Spleen (tissue), 13 donors: ENCODE measurements around the gene TERC. TPM values are rescaled to one million over a fixed set of nuclear protein-coding genes. Genes with fewer than 3 reads are reported as not detected.

Experiments used
- DNase-seq: peaks from one replicate; pipeline ENCODE4 v3.0.0-alpha.2; 2020
- H3K27ac ChIP-seq, 8 donors: fragments of 200-600 bp; sonication (generic) in 7 of 8; 1 replicate in 4 of 8; 2 replicates in 4 of 8; pipeline versions ENCODE4 v1.5.0 to v1.8.0; 2016 to 2021; ENCODE audit warnings: inconsistent platforms in 4 of 8, mild to moderate bottlenecking in 4 of 8, moderate library complexity in 1 of 8
- H3K27me3 ChIP-seq, 7 donors: fragments of 200-600 bp; sonication (generic) in 6 of 7; replicated peaks in 1 of 7; 1 replicate in 4 of 7; 2 replicates in 3 of 7; pipeline versions ENCODE4 v1.5.0 to v1.8.0; 2016 to 2021; ENCODE audit warnings: inconsistent platforms in 3 of 7, mild to moderate bottlenecking in 1 of 7
- H3K36me3 ChIP-seq, 6 donors: fragments of 200-600 bp; sonication (generic) in 5 of 6; 1 replicate in 4 of 6; 2 replicates in 2 of 6; pipeline versions ENCODE4 v1.5.0 to v1.8.0; 2016 to 2021; ENCODE audit warnings: inconsistent platforms in 2 of 6
- H3K4me1 ChIP-seq, 6 donors: fragments of 200-600 bp; sonication (generic) in 5 of 6; 1 replicate in 3 of 6; 2 replicates in 3 of 6; pipeline versions ENCODE4 v1.5.0 to v1.8.0; 2016 to 2021; ENCODE audit warnings: inconsistent platforms in 3 of 6
- H3K4me3 ChIP-seq, 8 donors: fragments of 200-600 bp; sonication (generic) in 7 of 8; 1 replicate in 4 of 8; 2 replicates in 4 of 8; pipeline versions ENCODE4 v1.5.0 to v1.8.0; 2016 to 2021; ENCODE audit warnings: inconsistent platforms in 4 of 8, mild to moderate bottlenecking in 4 of 8, moderate library complexity in 2 of 8
- H3K9me3 ChIP-seq, 8 donors: fragments of 200-600 bp; sonication (generic) in 7 of 8; 1 replicate in 4 of 8; 2 replicates in 4 of 8; pipeline versions ENCODE4 v1.5.0 to v1.8.0; 2016 to 2021; ENCODE audit warnings: inconsistent platforms in 4 of 8
- CTCF ChIP-seq, 11 experiments: fragments of 200-600 bp in 7 of 11; fragments of 450-650 bp in 4 of 11; sonication (generic) in 4 of 11; IDR thresholded peaks in 8 of 11; conservative IDR thresholded peaks in 3 of 11; 1 replicate in 7 of 11; 2 replicates in 4 of 11; pipeline versions ENCODE4 v1.4.0 to v1.8.0; 2016 to 2021; ENCODE audit warnings: antibody characterized with exemption in 11 of 11, inconsistent platforms in 4 of 11, mild to moderate bottlenecking in 1 of 11
- POLR2A ChIP-seq, 3 donors: fragments of 450-650 bp; IDR thresholded peaks; one replicate each; pipeline ENCODE4 v1.5.1; 2017; ENCODE audit warnings: antibody characterized with exemption in 3 of 3, mild to moderate bottlenecking in 1 of 3
- POLR2AphosphoS5 ChIP-seq, 3 donors: sonication (generic); formaldehyde crosslinking; IDR thresholded peaks; one replicate each; pipeline ENCODE4 v1.5.1; 2017; ENCODE audit warnings: antibody characterized with exemption in 3 of 3
- WGBS, 5 donors: extraction: QIAGEN DNeasy Blood & Tissue Kit in 3 of 5; methylation state at CpG; one replicate each; pipeline versions ENCODE4 v1.1.5 to v1.1.7; 2013 to 2018; 5-methylcytosine and 5-hydroxymethylcytosine counted together
- intact Hi-C: fragments of 100-400 bp; cut with DNase I; formaldehyde crosslinking; loops from one replicate; pipeline ENCODE4 v1.15.0; 2023; ENCODE audit warnings: low total_unique reads
- long read RNA-seq, 2 donors: transcript quantifications; one replicate each; lab custom pipeline, GENCODE V29; 2026
- polyA plus RNA-seq, 3 donors: library from polyadenylated mRNA; stranded (reverse); fragments of 200-250 nt; gene quantifications; one replicate each; pipeline ENCODE4 v1.2.1, GENCODE V29; 2013
- total RNA-seq, 7 donors: library from RNA; depleted of rRNA in 3 of 7; stranded (reverse); fragments of >200 nt in 3 of 7; fragmentation: NEBNext Ultra II Directional in 4 of 7; extraction: Animal tissue kit (Norgen Biotek cat#: 25700) in 4 of 7; gene quantifications; one replicate each; pipeline versions ENCODE4 v1.1.0 to v1.2.1, GENCODE V29; 2016 to 2021
- donor health status: healthy with polysubstance abuse.
- donor health status: DM: no; HTN: no; CAD: no; lungs with moderate emphysema.
- donor health status: DM: no; HTN: no; CAD: no.
- donor health status: Bipolar disorder and iron deficiency.
- donor health status: healthy.
- donor health status: DM: no; HTN: no; CAD: no.
- donor health status: DM: yes; HTN: yes; CAD: no.

The TERC gene
- total RNA-seq (100 to 1,000 TPM in 1 of 7 donors, 10 to 100 TPM in 2, 1 to 10 TPM in 4; 1.5 to 105 (median 8.2) TPM), polyA plus RNA-seq (under 1 TPM in 1 of 3 donors, not detected in 2; 0.39 TPM)
- long read RNA-seq, donor 1, result 0 reads
- long read RNA-seq, donor 2, result 0 reads

GRCh38 chr3:169764882-169765612 lies at the start of gene TERC:
Gene TERC (minus strand): TSS chr3:169765060.
- intact Hi-C loops, result loop anchor here (10.0 kb wide), 1 partner anchor 200 kb away; the partner anchor contains the start of gene SEC62
- no peaks in the 10 kb centered on the region for H3K27me3 ChIP-seq
- 6 to 9% (median 8%) methylated on average over 39 to 42 of the region's 42 CpGs for WGBS, 5 donors
- H3K4me1 ChIP-seq, result peaks cover 0 to 32% (median 21%) of the 10 kb centered on the region in 6 donors
- H3K4me3 ChIP-seq, result peak within 1 kb of the TSS; percentile 52 to 84 (median 66)
- no peaks in the 10 kb centered on the region for H3K36me3 ChIP-seq
- peaks cover 0 to 13% (median 4%) of the 10 kb centered on the region in 8 donors for H3K9me3 ChIP-seq
- TF ChIP-seq POLR2AphosphoS5 (IDR thresholded peaks at IDR 0.05), result peak; percentile 98 to 99 (median 99)
- peak in 2 of 3 donors; percentile 94 to 96 for TF ChIP-seq POLR2A (IDR thresholded peaks at IDR 0.05)
- peak in 3 of 11 experiments; percentile 23 to 26 (median 25) for TF ChIP-seq CTCF (IDR thresholded peaks at IDR 0.05 in 8 of 11, conservative IDR thresholded peaks at IDR 0.05 in 3 of 11)
- peak; percentile 97 for DNase-seq
- peak within 1 kb of the TSS; percentile 95 to 99 (median 98) for H3K27ac ChIP-seq

- Histone ChIP-seq H3K27ac (peak overlapping the region in 7 of 8 donors; percentile 47 to 84 (median 76)), H3K9me3 (peaks cover 0 to 16% (median 11%) of the 10 kb centered on the region in 8 donors), H3K4me3 (peak overlapping the region; percentile 38 to 86 (median 64)), H3K36me3 (no peaks in the 10 kb centered on the region), H3K27me3 (no peaks in the 10 kb centered on the region), H3K4me1 (peaks cover 6 to 38% (median 26%) of the 10 kb centered on the region in 6 donors)
- peak; percentile 93 for DNase-seq
- peak in 2 of 3 donors; percentile 74 to 76 for TF ChIP-seq POLR2AphosphoS5 (IDR thresholded peaks at IDR 0.05)
- no peak for TF ChIP-seq POLR2A (IDR thresholded peaks at IDR 0.05)
- peak; percentile 50 to 83 (median 66) for TF ChIP-seq CTCF (IDR thresholded peaks at IDR 0.05 in 8 of 11, conservative IDR thresholded peaks at IDR 0.05 in 3 of 11)
- 44 to 59% (median 49%) methylated on average over 27 of the region's 27 CpGs for WGBS, 5 donors
- intact Hi-C loops, result no loop called here
These were observed 49.1 kb upstream of the TERC start for GRCh38 chr3:169813757-169814517.

GRCh38 chr3:169813278-169813677 lies 48.4 kb upstream of the TERC start:
- no peaks in the 10 kb centered on the region for H3K27me3 ChIP-seq
- H3K4me1 ChIP-seq, result peaks cover 6 to 38% (median 27%) of the 10 kb centered on the region in 6 donors
- H3K36me3 ChIP-seq, result no peaks in the 10 kb centered on the region
- DNase-seq, result no peak
- H3K9me3 ChIP-seq, result peaks cover 0 to 16% (median 11%) of the 10 kb centered on the region in 8 donors
- H3K4me3 ChIP-seq, result peak overlapping the region; percentile 38 to 86 (median 64)
- WGBS, 5 donors, result 8 to 34% (median 29%) methylated on average over 8 of the region's 8 CpGs
- peak overlapping the region in 7 of 8 donors; percentile 68 to 84 (median 77) for H3K27ac ChIP-seq
- TF ChIP-seq POLR2AphosphoS5 (IDR thresholded peaks at IDR 0.05), result no peak
- TF ChIP-seq POLR2A (IDR thresholded peaks at IDR 0.05), result no peak
- TF ChIP-seq CTCF (IDR thresholded peaks at IDR 0.05 in 8 of 11, conservative IDR thresholded peaks at IDR 0.05 in 3 of 11), result no peak
- intact Hi-C loops, result no loop called here
